HepG2 (cell line): ENCODE results near the gene PHRF1. TPM values are rescaled to one million over a fixed set of nuclear protein-coding genes. Genes with fewer than 3 reads are reported as not detected.

Experiments
- BHLHE40 ChIP-seq: IDR thresholded peaks from 2 replicates; pipeline ENCODE4 v1.6.1; 2011; ENCODE audit warnings: low read length, improper control_type of control experiment
- FOXM1 ChIP-seq: sonication (generic); formaldehyde crosslinking; IDR thresholded peaks from 2 replicates; pipeline ENCODE4 v1.5.0; 2020; ENCODE audit warnings: missing genetic modification reagents
- GTF3A ChIP-seq: sonication (generic); formaldehyde crosslinking; conservative IDR thresholded peaks from 2 replicates; pipeline ENCODE4 v1.4.0; 2020; ENCODE audit warnings: mild to moderate bottlenecking, missing genetic modification reagents
- HNF4A ChIP-seq: sonication (generic); formaldehyde crosslinking; IDR thresholded peaks from 2 replicates; pipeline ENCODE4 v1.4.0; 2020; ENCODE audit warnings: missing genetic modification reagents
- JARID2 ChIP-seq: sonication (generic); formaldehyde crosslinking; IDR thresholded peaks from 2 replicates; pipeline ENCODE4 v1.8.1; 2023; ENCODE audit warnings: missing genetic modification reagents, inconsistent platforms; ENCODE audit not compliant: insufficient replicate concordance
- MBD4 ChIP-seq: IDR thresholded peaks from 2 replicates; pipeline ENCODE4 v1.6.1; 2012; ENCODE audit warnings: low read length, inconsistent platforms, borderline replicate concordance
- MXD4 ChIP-seq: IDR thresholded peaks from 2 replicates; pipeline ENCODE4 v1.6.1; 2016; ENCODE audit warnings: mild to moderate bottlenecking, missing biosample characterization, missing genetic modification reagents
- NR2F6 ChIP-seq, 2 experiments: IDR thresholded peaks; 2 replicates each; pipeline ENCODE4 v1.6.1; 2016; ENCODE audit warnings: antibody characterized with exemption in 1 of 2, mild to moderate bottlenecking in 1 of 2
- RBFOX2 ChIP-seq: fragments of 200-400 bp; formaldehyde crosslinking; IDR thresholded peaks from 2 replicates; pipeline ENCODE4 v1.6.1; 2017; ENCODE audit warnings: low read depth, mild to moderate bottlenecking, low read length
- TP53 ChIP-seq: sonication (generic); formaldehyde crosslinking; conservative IDR thresholded peaks from 2 replicates; pipeline ENCODE4 v1.4.0; 2020; ENCODE audit warnings: missing genetic modification reagents
- ZSCAN30 ChIP-seq: sonication (generic); formaldehyde crosslinking; IDR thresholded peaks from 2 replicates; pipeline ENCODE4 v1.5.0; 2020; ENCODE audit warnings: mild to moderate bottlenecking, missing genetic modification reagents
- polyA plus RNA-seq, 8 experiments: library from polyadenylated mRNA; depleted of rRNA in 3 of 8; stranded (reverse) in 7 of 8; unstranded in 1 of 8; fragments of >200 nt; fragmentation: Illumina TruSeq in 4 of 8; extraction: Trizol in 4 of 8; gene quantifications; 2 replicates each; pipeline versions ENCODE4 v1.2.1 to v1.2.3, GENCODE V29; 2011 to 2016; ENCODE audit warnings: low read depth in 4 of 8, missing spikeins in 1 of 8, mixed read lengths in 1 of 8; ENCODE audit not compliant: insufficient read depth in 1 of 8
- total RNA-seq, 5 experiments: library from RNA; depleted of rRNA; stranded (reverse); fragments of >200 nt; fragmentation: Illumina TruSeq; extraction: Trizol; gene quantifications; 2 replicates each; pipeline ENCODE4 v1.2.3, GENCODE V29; 2016; ENCODE audit warnings: low read depth in 1 of 5
- TF ChIP-seq, protein P1 (sequence below): sonication (generic); formaldehyde crosslinking; IDR thresholded peaks from 2 replicates; pipeline ENCODE4 v1.5.0; 2020; ENCODE audit warnings: mild to moderate bottlenecking, missing genetic modification reagents
- TF ChIP-seq, protein P2 (sequence below): sonication (generic); formaldehyde crosslinking; IDR thresholded peaks from 2 replicates; pipeline ENCODE4 v1.9.0; 2021; ENCODE audit warnings: missing genetic modification reagents, borderline replicate concordance
- TF ChIP-seq, protein P3 (sequence below): sonication (generic); formaldehyde crosslinking; IDR thresholded peaks from 2 replicates; pipeline ENCODE4 v1.4.0; 2020; ENCODE audit warnings: missing genetic modification reagents
- TF ChIP-seq, protein P4 (sequence below): sonication (generic); formaldehyde crosslinking; IDR thresholded peaks from 2 replicates; pipeline ENCODE4 v1.9.0; 2021; ENCODE audit warnings: missing genetic modification reagents, borderline replicate concordance
- TF ChIP-seq, protein P5 (sequence below): IDR thresholded peaks from 2 replicates; pipeline ENCODE4 v1.6.1; 2016; ENCODE audit warnings: mild to moderate bottlenecking, missing biosample characterization, missing genetic modification reagents

PHRF1 gene
- total and polyA plus RNA-seq, 2 of the 13 experiments (the other 11 are each of a cell fraction or from before 2014, with no cell fraction given): 8.2 to 16.7 TPM

DNA sequence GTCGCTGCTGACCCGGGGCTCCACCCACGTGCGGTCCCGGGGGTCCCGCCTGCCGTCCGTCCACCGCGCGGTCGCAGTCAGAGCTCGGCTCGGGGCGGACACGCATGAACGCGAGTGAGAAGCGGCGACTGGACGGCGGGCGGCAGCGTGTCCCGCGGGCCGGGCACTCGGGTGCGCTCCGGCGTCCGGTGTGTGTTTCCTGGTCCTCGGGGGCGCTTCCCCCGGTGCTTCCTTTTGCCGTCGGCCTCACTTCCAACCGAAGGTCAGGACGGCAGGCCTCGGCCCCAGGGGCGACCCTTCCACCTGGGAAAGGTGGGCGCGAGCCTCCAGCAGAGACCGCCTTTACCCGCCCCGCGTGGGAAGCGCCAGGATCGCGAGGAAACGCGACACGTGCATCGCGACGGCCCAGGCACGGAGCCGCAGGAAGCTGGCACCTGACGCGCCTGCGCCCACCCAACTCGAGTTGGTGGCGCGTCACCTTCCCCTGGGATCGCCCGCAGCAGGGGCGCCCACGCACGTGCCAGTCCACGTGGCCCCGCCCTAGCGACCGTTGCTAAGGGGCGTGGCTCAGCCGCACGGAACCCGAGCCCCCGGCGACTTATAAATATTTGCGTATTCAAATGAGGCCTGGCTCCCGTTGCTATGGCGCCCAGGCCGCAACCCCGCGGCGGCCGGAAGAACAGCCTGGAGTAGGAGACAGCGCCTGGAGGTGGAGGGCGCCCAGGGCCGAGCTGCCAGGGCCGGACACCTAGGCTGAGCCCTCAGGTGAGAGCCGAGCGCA lies 39.2 kb upstream of the PHRF1 start, which contains the start of gene LRRC56 (continued):
- TF ChIP-seq, protein P1, sequence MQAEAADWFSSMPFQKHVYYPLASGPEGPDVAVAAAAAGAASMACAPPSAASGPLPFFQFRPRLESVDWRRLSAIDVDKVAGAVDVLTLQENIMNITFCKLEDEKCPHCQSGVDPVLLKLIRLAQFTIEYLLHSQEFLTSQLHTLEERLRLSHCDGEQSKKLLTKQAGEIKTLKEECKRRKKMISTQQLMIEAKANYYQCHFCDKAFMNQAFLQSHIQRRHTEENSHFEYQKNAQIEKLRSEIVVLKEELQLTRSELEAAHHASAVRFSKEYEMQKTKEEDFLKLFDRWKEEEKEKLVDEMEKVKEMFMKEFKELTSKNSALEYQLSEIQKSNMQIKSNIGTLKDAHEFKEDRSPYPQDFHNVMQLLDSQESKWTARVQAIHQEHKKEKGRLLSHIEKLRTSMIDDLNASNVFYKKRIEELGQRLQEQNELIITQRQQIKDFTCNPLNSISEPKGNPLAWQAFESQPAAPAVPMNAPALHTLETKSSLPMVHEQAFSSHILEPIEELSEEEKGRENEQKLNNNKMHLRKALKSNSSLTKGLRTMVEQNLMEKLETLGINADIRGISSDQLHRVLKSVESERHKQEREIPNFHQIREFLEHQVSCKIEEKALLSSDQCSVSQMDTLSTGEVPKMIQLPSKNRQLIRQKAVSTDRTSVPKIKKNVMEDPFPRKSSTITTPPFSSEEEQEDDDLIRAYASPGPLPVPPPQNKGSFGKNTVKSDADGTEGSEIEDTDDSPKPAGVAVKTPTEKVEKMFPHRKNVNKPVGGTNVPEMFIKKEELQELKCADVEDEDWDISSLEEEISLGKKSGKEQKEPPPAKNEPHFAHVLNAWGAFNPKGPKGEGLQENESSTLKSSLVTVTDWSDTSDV (CRISPR knock-in tag): no peak
- TF ChIP-seq BHLHE40: peak; percentile 96
- TF ChIP-seq NR2F6 (IDR thresholded peaks at IDR 0.05): no peak
- no peak; the same call in 1 of the 2 replicates for TF ChIP-seq NR2F6 (CRISPR knock-in tag; IDR thresholded peaks at IDR 0.05)
- no peak for TF ChIP-seq FOXM1
- TF ChIP-seq, protein P2, sequence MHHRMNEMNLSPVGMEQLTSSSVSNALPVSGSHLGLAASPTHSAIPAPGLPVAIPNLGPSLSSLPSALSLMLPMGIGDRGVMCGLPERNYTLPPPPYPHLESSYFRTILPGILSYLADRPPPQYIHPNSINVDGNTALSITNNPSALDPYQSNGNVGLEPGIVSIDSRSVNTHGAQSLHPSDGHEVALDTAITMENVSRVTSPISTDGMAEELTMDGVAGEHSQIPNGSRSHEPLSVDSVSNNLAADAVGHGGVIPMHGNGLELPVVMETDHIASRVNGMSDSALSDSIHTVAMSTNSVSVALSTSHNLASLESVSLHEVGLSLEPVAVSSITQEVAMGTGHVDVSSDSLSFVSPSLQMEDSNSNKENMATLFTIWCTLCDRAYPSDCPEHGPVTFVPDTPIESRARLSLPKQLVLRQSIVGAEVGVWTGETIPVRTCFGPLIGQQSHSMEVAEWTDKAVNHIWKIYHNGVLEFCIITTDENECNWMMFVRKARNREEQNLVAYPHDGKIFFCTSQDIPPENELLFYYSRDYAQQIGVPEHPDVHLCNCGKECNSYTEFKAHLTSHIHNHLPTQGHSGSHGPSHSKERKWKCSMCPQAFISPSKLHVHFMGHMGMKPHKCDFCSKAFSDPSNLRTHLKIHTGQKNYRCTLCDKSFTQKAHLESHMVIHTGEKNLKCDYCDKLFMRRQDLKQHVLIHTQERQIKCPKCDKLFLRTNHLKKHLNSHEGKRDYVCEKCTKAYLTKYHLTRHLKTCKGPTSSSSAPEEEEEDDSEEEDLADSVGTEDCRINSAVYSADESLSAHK (CRISPR knock-in tag): no peak
- no peak for TF ChIP-seq TP53 (CRISPR knock-in tag)
- TF ChIP-seq, protein P3, sequence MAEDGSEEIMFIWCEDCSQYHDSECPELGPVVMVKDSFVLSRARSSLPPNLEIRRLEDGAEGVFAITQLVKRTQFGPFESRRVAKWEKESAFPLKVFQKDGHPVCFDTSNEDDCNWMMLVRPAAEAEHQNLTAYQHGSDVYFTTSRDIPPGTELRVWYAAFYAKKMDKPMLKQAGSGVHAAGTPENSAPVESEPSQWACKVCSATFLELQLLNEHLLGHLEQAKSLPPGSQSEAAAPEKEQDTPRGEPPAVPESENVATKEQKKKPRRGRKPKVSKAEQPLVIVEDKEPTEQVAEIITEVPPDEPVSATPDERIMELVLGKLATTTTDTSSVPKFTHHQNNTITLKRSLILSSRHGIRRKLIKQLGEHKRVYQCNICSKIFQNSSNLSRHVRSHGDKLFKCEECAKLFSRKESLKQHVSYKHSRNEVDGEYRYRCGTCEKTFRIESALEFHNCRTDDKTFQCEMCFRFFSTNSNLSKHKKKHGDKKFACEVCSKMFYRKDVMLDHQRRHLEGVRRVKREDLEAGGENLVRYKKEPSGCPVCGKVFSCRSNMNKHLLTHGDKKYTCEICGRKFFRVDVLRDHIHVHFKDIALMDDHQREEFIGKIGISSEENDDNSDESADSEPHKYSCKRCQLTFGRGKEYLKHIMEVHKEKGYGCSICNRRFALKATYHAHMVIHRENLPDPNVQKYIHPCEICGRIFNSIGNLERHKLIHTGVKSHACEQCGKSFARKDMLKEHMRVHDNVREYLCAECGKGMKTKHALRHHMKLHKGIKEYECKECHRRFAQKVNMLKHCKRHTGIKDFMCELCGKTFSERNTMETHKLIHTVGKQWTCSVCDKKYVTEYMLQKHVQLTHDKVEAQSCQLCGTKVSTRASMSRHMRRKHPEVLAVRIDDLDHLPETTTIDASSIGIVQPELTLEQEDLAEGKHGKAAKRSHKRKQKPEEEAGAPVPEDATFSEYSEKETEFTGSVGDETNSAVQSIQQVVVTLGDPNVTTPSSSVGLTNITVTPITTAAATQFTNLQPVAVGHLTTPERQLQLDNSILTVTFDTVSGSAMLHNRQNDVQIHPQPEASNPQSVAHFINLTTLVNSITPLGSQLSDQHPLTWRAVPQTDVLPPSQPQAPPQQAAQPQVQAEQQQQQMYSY: peak; percentile 22; the same call in 1 of the 2 replicates
- peak; percentile 21 for TF ChIP-seq JARID2 (CRISPR knock-in tag)
- TF ChIP-seq RBFOX2: no peak
- no peak for TF ChIP-seq GTF3A (CRISPR knock-in tag)
- TF ChIP-seq, protein P4, sequence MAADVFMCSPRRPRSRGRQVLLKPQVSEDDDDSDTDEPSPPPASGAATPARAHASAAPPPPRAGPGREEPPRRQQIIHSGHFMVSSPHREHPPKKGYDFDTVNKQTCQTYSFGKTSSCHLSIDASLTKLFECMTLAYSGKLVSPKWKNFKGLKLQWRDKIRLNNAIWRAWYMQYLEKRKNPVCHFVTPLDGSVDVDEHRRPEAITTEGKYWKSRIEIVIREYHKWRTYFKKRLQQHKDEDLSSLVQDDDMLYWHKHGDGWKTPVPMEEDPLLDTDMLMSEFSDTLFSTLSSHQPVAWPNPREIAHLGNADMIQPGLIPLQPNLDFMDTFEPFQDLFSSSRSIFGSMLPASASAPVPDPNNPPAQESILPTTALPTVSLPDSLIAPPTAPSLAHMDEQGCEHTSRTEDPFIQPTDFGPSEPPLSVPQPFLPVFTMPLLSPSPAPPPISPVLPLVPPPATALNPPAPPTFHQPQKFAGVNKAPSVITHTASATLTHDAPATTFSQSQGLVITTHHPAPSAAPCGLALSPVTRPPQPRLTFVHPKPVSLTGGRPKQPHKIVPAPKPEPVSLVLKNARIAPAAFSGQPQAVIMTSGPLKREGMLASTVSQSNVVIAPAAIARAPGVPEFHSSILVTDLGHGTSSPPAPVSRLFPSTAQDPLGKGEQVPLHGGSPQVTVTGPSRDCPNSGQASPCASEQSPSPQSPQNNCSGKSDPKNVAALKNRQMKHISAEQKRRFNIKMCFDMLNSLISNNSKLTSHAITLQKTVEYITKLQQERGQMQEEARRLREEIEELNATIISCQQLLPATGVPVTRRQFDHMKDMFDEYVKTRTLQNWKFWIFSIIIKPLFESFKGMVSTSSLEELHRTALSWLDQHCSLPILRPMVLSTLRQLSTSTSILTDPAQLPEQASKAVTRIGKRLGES: no peak
- TF ChIP-seq, protein P5, sequence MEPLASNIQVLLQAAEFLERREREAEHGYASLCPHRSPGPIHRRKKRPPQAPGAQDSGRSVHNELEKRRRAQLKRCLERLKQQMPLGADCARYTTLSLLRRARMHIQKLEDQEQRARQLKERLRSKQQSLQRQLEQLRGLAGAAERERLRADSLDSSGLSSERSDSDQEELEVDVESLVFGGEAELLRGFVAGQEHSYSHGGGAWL (CRISPR knock-in tag): no peak; the same call in 1 of the 2 replicates
- TF ChIP-seq MXD4: 0 out of 2 replicates have a peak, but pooled peaks have one; percentile 31
- no peak for TF ChIP-seq HNF4A
- TF ChIP-seq ZSCAN30: no peak
- no peak for TF ChIP-seq MBD4
